ENCODE measurements around the gene EXOC4. TPM values are rescaled to one million over a fixed set of nuclear protein-coding genes. Genes with fewer than 3 reads are reported as not detected.

Gene EXOC4
- total and polyA plus RNA-seq, 2 donors (not counting 3 experiments of a cell fraction or from before 2014, with no cell fraction given): 20.3 to 73.1 TPM

DNA sequence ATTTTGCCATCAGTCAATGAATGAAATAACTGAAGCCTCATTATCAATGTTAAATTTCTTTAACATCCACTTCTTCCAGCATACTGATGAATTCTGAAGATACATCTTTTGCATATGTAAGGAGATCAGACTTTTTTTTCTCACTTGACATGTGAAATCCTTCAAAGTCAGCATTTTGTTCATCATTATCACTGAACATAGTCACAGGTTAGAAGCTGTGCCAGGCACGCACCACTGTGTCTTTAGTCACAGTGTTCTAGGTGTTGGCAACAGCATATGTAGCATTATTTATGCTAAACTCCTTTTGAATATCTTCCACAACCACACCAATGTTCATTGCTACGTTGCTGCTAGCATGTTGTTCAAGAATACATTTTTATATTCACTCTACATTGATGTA is 450.1 kb downstream of the EXOC4 start:
- Histone ChIP-seq H3K9me1 (replicated peaks; ENCODE audit: control insufficient read depth, extremely low read depth, insufficient read depth, low read length) (peaks cover 2% of the 10 kb centered on the region), H3K9ac (replicated peaks; ENCODE audit: extremely low read depth, insufficient read depth, low read length) (no peak overlapping the region), H4K20me1 (replicated peaks; ENCODE audit: control insufficient read depth, extremely low read depth, insufficient read depth, low read length) (no peaks in the 10 kb centered on the region), H3K79me2 (ENCODE audit: control insufficient read depth, insufficient read depth, low read length) (no peaks in the 10 kb centered on the region), H3K27me3 (ENCODE audit: control insufficient read depth in 2 of 2, insufficient read depth in 2 of 2, low read length in 2 of 2) (no peaks in the 10 kb centered on the region), H3K4me1 (ENCODE audit: control insufficient read depth, extremely low read depth, insufficient read depth, low read length) (no peaks in the 10 kb centered on the region), H3K4me2 (ENCODE audit: insufficient read depth, low read length) (no peak overlapping the region), H3K4me3 (replicated peaks in 1 of 3; ENCODE audit: insufficient read depth in 1 of 3, low read depth in 1 of 3, low read length in 3 of 3) (no peak overlapping the region), H2AFZ (ENCODE audit: low read depth, low read length) (no peak overlapping the region), H3K27ac (ENCODE audit: insufficient read depth, low read depth, low read length) (no peak overlapping the region), H3K9me3 (replicated peaks; ENCODE audit: control insufficient read depth, insufficient read depth, low read length) (no peaks in the 10 kb centered on the region), H3K36me3 (ENCODE audit: control insufficient read depth in 2 of 2, extremely low read depth in 1 of 2, insufficient read depth in 2 of 2, low read length in 2 of 2) (no peaks in the 10 kb centered on the region)
- no TSS peak for BruUV-seq (replicated peaks)
- intact Hi-C loops (cut with micrococcal nuclease) (no loop called here), dilution Hi-C loops (cut with MboI; ENCODE audit: extremely low pct_ligation_motif_present, low sequenced_read_pairs) (no loop called here)
- CTCF ChIA-PET: no interaction called here
- POLR2A ChIA-PET: no interaction called here
- no peak for TF ChIP-seq JUN (IDR thresholded peaks at IDR 0.05; ENCODE audit: borderline replicate concordance, insufficient read depth, insufficient read length, low read depth)
- TF ChIP-seq, protein P1, sequence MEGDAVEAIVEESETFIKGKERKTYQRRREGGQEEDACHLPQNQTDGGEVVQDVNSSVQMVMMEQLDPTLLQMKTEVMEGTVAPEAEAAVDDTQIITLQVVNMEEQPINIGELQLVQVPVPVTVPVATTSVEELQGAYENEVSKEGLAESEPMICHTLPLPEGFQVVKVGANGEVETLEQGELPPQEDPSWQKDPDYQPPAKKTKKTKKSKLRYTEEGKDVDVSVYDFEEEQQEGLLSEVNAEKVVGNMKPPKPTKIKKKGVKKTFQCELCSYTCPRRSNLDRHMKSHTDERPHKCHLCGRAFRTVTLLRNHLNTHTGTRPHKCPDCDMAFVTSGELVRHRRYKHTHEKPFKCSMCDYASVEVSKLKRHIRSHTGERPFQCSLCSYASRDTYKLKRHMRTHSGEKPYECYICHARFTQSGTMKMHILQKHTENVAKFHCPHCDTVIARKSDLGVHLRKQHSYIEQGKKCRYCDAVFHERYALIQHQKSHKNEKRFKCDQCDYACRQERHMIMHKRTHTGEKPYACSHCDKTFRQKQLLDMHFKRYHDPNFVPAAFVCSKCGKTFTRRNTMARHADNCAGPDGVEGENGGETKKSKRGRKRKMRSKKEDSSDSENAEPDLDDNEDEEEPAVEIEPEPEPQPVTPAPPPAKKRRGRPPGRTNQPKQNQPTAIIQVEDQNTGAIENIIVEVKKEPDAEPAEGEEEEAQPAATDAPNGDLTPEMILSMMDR (IDR thresholded peaks at IDR 0.05; ENCODE audit: extremely low read depth in 1 of 2, insufficient read depth in 1 of 2, low read depth in 1 of 2, low read length in 2 of 2): no peak
- TF ChIP-seq POLR2AphosphoS5 (IDR thresholded peaks at IDR 0.05; ENCODE audit: insufficient read depth, low read depth, low read length): no peak
- no peak for TF ChIP-seq MYC (IDR thresholded peaks at IDR 0.05; ENCODE audit: low read depth, low read length)
- TF ChIP-seq GATA2 (IDR thresholded peaks at IDR 0.05; ENCODE audit: insufficient read depth, insufficient read length, low read depth, low read length): no peak
- TF ChIP-seq, protein P2, sequence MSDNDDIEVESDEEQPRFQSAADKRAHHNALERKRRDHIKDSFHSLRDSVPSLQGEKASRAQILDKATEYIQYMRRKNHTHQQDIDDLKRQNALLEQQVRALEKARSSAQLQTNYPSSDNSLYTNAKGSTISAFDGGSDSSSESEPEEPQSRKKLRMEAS (IDR thresholded peaks at IDR 0.05; ENCODE audit: insufficient read depth, insufficient read length): no peak
- TF ChIP-seq EZH2 (IDR thresholded peaks at IDR 0.05; ENCODE audit: borderline replicate concordance, low read depth, low read length, severe bottlenecking): no peak
- TF ChIP-seq FOS (IDR thresholded peaks at IDR 0.05; ENCODE audit: borderline replicate concordance, insufficient read depth, low read length): no peak
- no peak for TF ChIP-seq POLR2A (IDR thresholded peaks at IDR 0.05; ENCODE audit: low read depth, low read length)
- DNase-seq (ENCODE audit: low read depth, low spot score): no peak
- FAIRE-seq: no peak
